Lung (tissue), 12 donors: ENCODE measurements around the gene C19orf44. TPM values are rescaled to one million over a fixed set of nuclear protein-coding genes. Genes with fewer than 3 reads are reported as not detected.

ENCODE experiments used
- ATAC-seq: fragments of 200-7000 bp; cut with Tn5 transposase; one replicate; pipeline ENCODE4 v1.9.1; 2020; ENCODE audit warnings: moderate number of reproducible peaks; ENCODE audit not compliant: insufficient read depth, low FRiP score
- DNase-seq, 3 donors: peaks; one replicate each; pipeline ENCODE4 v3.0.0-alpha.2; 2013 to 2017
- H3K27ac ChIP-seq, 2 donors: one replicate each; pipeline ENCODE4 v1.5.1; 2013; ENCODE audit warnings: mild to moderate bottlenecking in 2 of 2, moderate library complexity in 2 of 2, control low read depth in 1 of 2, inconsistent platforms in 1 of 2, low read depth in 1 of 2, low read length in 1 of 2
- H3K27me3 ChIP-seq, 3 donors: one replicate each; pipeline ENCODE4 v1.5.1; 2013; ENCODE audit warnings: low read length in 2 of 3; ENCODE audit not compliant: control insufficient read depth in 3 of 3, insufficient read depth in 3 of 3
- H3K36me3 ChIP-seq, 4 donors: one replicate each; pipeline ENCODE4 v1.5.1; 2013; ENCODE audit warnings: low read length in 4 of 4, mild to moderate bottlenecking in 1 of 4, moderate library complexity in 1 of 4; ENCODE audit not compliant: control insufficient read depth in 4 of 4, insufficient read depth in 4 of 4
- H3K4me1 ChIP-seq, 5 donors: one replicate each; pipeline ENCODE4 v1.5.1; 2013; ENCODE audit warnings: low read length in 5 of 5, mild to moderate bottlenecking in 2 of 5, moderate library complexity in 1 of 5; ENCODE audit not compliant: control insufficient read depth in 5 of 5, insufficient read depth in 5 of 5
- H3K4me3 ChIP-seq: one replicate; pipeline ENCODE4 v1.5.1; 2013; ENCODE audit warnings: mild to moderate bottlenecking, control low read depth, moderate library complexity
- H3K9ac ChIP-seq, 2 donors: one replicate each; pipeline ENCODE4 v1.5.1; 2013; ENCODE audit warnings: low read length in 2 of 2, control low read depth in 1 of 2; ENCODE audit not compliant: insufficient read depth in 1 of 2
- H3K9me3 ChIP-seq, 4 donors: one replicate each; pipeline ENCODE4 v1.5.1; 2013; ENCODE audit warnings: low read length in 3 of 4, mild to moderate bottlenecking in 1 of 4, moderate library complexity in 1 of 4; ENCODE audit not compliant: control insufficient read depth in 4 of 4, insufficient read depth in 3 of 4
- WGBS, 2 donors: extraction: QIAGEN DNeasy Blood & Tissue Kit; methylation state at CpG; one replicate each; pipeline ENCODE4 v1.1.7; 2013; 5-methylcytosine and 5-hydroxymethylcytosine counted together
- polyA plus RNA-seq, 2 donors: library from polyadenylated mRNA; stranded (reverse); fragments of 200-250 nt; gene quantifications; one replicate each; pipeline ENCODE4 v1.2.1, GENCODE V29; 2013
- total RNA-seq, 2 donors: library from RNA; depleted of rRNA in 1 of 2; stranded (reverse); fragments of >200 nt in 1 of 2; gene quantifications; one replicate each; pipeline ENCODE4 v1.2.1, GENCODE V29; 2014 to 2021
- TF ChIP-seq, protein P1 (sequence below): IDR thresholded peaks from 2 replicates; pipeline ENCODE4 v1.5.1; 2012; ENCODE audit warnings: mild to moderate bottlenecking; ENCODE audit errors: control extremely low read depth, extremely low read depth
- donor health status: control.
- donor health status: control.
- donor health status: Bipolar disorder and iron deficiency.
- donor health status: healthy.
- donor health status: DM: yes; HTN: yes; CAD: no.

Gene C19orf44
- total and polyA plus RNA-seq, 4 donors = 3.1 to 9.4 (median 4.6) TPM

DNA sequence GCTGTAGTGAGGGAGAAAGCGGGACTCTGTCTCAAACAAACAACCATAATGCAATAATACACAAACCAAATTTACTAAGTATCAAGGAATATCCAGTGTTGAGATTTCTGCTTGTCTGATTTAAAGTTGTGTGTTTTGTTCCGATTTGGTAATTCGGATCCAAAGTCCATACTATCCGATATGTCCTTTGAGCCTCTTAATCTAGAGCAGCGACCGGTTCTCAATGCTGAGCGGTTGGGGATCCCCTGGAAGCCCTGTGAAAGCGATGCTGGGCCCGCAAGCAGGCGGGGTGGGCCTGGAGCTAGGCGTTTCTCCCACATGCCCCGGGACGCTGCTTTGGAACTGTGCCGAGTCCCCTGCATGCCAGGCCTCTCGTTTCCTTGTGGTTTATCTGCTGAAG, 20.2 kb downstream of the C19orf44 start:
- no peak overlapping the region for H3K4me3 ChIP-seq
- no peak overlapping the region for H3K9ac ChIP-seq
- peaks cover 8 to 61% (median 31%) of the 10 kb centered on the region in 4 donors for H3K36me3 ChIP-seq
- H3K9me3 ChIP-seq = no peaks in the 10 kb centered on the region
- H3K27me3 ChIP-seq = no peaks in the 10 kb centered on the region
- DNase-seq = no peak
- no peak overlapping the region for H3K27ac ChIP-seq
- no peak for ATAC-seq
- WGBS, 2 donors = 93% methylated on average over 15 of the region's 15 CpGs
- H3K4me1 ChIP-seq = no peaks in the 10 kb centered on the region
- TF ChIP-seq, protein P1, sequence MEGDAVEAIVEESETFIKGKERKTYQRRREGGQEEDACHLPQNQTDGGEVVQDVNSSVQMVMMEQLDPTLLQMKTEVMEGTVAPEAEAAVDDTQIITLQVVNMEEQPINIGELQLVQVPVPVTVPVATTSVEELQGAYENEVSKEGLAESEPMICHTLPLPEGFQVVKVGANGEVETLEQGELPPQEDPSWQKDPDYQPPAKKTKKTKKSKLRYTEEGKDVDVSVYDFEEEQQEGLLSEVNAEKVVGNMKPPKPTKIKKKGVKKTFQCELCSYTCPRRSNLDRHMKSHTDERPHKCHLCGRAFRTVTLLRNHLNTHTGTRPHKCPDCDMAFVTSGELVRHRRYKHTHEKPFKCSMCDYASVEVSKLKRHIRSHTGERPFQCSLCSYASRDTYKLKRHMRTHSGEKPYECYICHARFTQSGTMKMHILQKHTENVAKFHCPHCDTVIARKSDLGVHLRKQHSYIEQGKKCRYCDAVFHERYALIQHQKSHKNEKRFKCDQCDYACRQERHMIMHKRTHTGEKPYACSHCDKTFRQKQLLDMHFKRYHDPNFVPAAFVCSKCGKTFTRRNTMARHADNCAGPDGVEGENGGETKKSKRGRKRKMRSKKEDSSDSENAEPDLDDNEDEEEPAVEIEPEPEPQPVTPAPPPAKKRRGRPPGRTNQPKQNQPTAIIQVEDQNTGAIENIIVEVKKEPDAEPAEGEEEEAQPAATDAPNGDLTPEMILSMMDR = no peak

DNA sequence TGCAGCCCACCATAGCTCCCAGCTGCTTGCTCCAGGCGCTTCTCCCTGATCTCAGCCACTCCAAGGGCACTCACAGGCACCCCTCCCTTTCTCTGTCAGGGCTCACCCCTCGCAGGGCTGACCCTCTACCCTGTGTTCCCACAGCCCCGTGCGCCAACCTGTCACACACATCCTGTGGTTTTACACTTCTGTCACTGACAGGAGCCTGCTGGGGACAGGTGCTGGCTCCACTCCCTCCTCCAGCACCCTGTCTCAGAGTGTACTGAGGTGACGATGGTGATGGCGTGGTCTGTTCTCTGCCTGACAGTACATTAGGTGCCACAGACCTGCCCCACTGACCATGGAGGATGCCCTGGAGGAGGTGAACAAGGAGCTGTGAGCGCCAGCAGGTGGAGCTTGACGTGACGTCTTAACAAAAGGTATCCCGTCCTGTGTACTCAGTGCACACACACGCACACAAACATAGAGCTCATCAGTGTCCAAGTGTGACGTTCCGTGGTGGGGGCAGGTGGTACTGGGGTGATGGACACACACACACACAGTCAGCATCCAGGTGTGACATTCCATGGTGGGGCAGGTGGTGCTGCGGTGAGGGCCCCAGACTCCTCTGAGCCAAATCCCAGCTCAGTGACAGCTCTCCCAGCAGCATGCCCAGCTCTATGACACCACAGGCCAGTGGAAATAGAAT, 20.9 kb downstream of the C19orf44 start:
- Histone ChIP-seq H3K9me3 (no peaks in the 10 kb centered on the region), H3K36me3 (peaks cover 8 to 67% (median 33%) of the 10 kb centered on the region in 4 donors), H3K9ac (no peak overlapping the region), H3K27ac (no peak overlapping the region), H3K27me3 (no peaks in the 10 kb centered on the region), H3K4me1 (no peaks in the 10 kb centered on the region), H3K4me3 (no peak overlapping the region)
- ATAC-seq = no peak
- WGBS, 2 donors = 80 to 84% methylated on average over 14 of the region's 14 CpGs
- TF ChIP-seq, protein P1 = no peak
- DNase-seq = no peak

DNA sequence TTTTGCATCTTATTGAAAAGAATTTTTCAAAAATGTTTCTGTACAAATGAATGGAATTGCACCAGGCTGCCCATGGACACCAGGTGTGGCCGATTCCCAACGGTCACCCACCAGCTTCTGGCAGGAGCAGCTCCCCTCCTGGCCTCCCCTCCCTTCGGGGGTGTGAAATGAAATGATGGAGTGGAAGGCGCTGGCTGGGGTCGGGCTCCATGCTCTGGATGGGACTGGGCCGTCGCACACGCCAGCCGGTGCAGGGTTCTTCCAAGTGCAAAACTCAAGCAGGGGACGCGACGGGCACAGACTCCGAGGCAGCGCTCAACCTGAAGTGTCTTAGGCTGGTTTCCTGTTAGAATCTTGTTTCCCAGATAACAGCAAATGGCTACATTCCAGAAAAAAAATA, 21.9 kb downstream of the C19orf44 start:
- ATAC-seq = no peak
- DNase-seq = no peak
- H3K27ac ChIP-seq = no peak overlapping the region
- H3K36me3 ChIP-seq = peaks cover 7 to 71% (median 35%) of the 10 kb centered on the region in 4 donors
- no peaks in the 10 kb centered on the region for H3K4me1 ChIP-seq
- H3K27me3 ChIP-seq = no peaks in the 10 kb centered on the region
- H3K4me3 ChIP-seq = no peak overlapping the region
- WGBS, 2 donors = 86% methylated on average over 14 of the region's 14 CpGs
- H3K9me3 ChIP-seq = no peaks in the 10 kb centered on the region
- H3K9ac ChIP-seq = no peak overlapping the region
- TF ChIP-seq, protein P1 = no peak
